ENCODE data around the gene CCDC9B.

CCDC9B gene

DNA sequence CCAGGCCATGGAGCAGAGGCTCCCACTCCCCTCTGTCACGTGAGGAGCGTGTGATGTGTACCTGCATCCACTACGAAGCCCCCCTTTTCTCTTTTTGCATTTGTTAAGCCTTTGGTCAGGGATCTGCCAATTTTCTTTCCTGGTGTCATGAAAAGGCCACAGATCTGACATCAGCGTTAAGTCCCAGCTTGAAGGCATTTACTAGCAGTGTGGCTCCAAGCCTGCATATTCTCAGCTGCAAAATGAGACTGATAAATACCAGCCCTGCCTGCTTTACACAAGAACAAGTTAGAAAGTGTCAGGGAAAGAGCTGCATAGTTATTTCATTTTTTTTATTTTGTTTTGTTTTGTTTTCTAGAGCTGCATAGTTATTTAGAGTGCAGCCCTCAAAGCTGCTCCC lies 55.6 kb downstream of the CCDC9B start:
- TF ChIP-seq, protein P1, sequence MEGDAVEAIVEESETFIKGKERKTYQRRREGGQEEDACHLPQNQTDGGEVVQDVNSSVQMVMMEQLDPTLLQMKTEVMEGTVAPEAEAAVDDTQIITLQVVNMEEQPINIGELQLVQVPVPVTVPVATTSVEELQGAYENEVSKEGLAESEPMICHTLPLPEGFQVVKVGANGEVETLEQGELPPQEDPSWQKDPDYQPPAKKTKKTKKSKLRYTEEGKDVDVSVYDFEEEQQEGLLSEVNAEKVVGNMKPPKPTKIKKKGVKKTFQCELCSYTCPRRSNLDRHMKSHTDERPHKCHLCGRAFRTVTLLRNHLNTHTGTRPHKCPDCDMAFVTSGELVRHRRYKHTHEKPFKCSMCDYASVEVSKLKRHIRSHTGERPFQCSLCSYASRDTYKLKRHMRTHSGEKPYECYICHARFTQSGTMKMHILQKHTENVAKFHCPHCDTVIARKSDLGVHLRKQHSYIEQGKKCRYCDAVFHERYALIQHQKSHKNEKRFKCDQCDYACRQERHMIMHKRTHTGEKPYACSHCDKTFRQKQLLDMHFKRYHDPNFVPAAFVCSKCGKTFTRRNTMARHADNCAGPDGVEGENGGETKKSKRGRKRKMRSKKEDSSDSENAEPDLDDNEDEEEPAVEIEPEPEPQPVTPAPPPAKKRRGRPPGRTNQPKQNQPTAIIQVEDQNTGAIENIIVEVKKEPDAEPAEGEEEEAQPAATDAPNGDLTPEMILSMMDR (IDR thresholded peaks at IDR 0.05), result no peak
- Histone ChIP-seq H3K4me1 (peaks cover 2% of the 10 kb centered on the region), H3K4me3 (ENCODE audit: low read depth, low read length) (no peak overlapping the region), H3K36me3 (ENCODE audit: control insufficient read depth, insufficient read depth, low read length) (no peaks in the 10 kb centered on the region), H2AFZ (no peak overlapping the region), H3K27ac (no peak overlapping the region), H3K27me3 (ENCODE audit: control insufficient read depth, insufficient read depth, low read length) (no peaks in the 10 kb centered on the region), H3K79me2 (no peaks in the 10 kb centered on the region), H3K9ac (no peak overlapping the region), H3K9me3 (ENCODE audit: control insufficient read depth, low read length) (no peaks in the 10 kb centered on the region), H3K4me2 (ENCODE audit: low read length) (no peak overlapping the region)

DNA sequence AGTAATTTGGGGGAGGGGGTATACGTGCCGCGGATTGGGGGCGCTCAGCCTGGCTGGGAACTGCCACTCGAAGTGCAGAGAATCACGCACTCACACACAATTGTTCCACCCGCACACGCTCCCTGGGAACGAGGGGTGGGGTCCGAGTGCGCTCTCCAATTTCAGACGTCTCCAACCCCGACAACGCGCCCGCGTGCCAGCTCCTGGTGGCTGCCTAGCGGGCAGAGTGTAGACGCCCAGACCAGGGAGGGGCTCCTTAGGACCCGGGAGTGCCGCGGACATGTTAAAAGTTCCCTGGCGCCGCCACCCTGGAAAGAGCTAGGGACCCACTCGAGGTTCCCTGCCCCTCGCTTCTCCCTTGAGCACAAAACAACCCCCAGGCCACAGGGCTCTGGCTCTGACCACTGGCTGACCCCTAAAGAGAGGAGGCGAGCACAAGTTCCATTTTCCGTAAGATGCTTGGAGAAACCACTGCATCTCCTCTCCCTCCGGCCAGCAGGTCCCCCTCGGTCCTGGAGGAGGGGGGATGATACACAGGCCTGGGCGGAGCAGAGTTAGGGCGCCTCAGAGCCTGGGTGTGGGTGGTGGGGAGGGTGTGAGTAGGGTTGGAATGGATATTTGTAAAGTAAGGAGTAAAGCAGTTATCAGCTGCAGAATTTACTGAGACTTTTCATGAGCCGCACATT lies 57.0 kb downstream of the CCDC9B start:
- Histone ChIP-seq H3K4me1 (peaks cover 2% of the 10 kb centered on the region), H3K4me2 (ENCODE audit: low read length) (no peak overlapping the region), H3K9ac (no peak overlapping the region), H3K27ac (no peak overlapping the region), H3K36me3 (ENCODE audit: control insufficient read depth, insufficient read depth, low read length) (no peaks in the 10 kb centered on the region), H3K27me3 (ENCODE audit: control insufficient read depth, insufficient read depth, low read length) (no peaks in the 10 kb centered on the region), H3K79me2 (no peaks in the 10 kb centered on the region), H3K9me3 (ENCODE audit: control insufficient read depth, low read length) (no peaks in the 10 kb centered on the region), H2AFZ (no peak overlapping the region), H3K4me3 (ENCODE audit: low read depth, low read length) (no peak overlapping the region)
- TF ChIP-seq, protein P1 (IDR thresholded peaks at IDR 0.05), result no peak

DNA sequence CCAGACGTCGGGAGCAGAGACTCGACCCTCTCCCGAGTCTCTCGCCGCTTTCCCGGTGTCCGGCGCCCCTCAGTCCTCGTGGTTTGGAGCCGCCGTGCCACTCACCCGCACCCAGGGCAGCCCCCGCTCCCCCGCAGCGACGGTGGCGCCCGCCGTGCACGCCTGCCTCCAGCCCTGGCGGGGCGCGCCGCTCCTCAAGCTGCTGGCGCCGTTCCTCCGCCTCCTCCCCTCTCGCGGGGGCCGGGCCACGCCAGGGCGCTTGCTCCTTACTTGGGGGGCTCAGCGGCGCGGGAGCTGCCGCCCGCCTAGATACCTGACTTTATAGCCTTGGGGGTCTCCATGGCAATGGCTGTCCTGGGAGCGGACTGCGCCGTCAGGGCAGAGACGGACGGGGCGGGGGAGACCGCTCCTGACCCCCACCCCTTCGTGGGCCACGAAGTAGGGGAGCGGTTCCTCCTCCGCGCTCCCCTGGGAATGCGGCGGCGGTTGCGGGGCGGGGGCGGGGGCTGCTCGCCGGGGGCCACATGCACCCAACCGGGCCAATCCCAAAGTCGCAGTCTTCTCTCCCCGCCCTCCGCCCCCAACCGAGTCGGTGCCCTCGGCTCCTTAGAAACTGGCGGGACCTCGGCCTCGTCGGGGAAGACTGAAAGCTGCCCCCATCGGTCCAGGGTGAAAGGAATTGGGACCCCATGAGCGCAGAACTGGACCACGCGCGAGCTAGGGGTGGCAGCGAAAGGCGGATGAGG lies 57.7 kb downstream of the CCDC9B start, which contains the start of gene ANKRD63:
Gene ANKRD63, minus strand, starts transcription at position 196 of the 746 bp plus-strand sequence. CDS start 478 bp downstream, outside the sequence.
- H3K36me3 ChIP-seq (ENCODE audit: control insufficient read depth, insufficient read depth, low read length), result no peaks in the 10 kb centered on the region
- H3K27me3 ChIP-seq (ENCODE audit: control insufficient read depth, insufficient read depth, low read length), result no peaks in the 10 kb centered on the region
- H2AFZ ChIP-seq, result peak within 1 kb of the TSS; percentile 69
- no peaks in the 10 kb centered on the region for H3K79me2 ChIP-seq
- peaks cover 2% of the 10 kb centered on the region for H3K4me1 ChIP-seq
- no peak within 1 kb of the TSS for H3K9ac ChIP-seq
- peak within 1 kb of the TSS; percentile 61 for H3K4me2 ChIP-seq (ENCODE audit: low read length)
- H3K27ac ChIP-seq, result no peak within 1 kb of the TSS
- no peaks in the 10 kb centered on the region for H3K9me3 ChIP-seq (ENCODE audit: control insufficient read depth, low read length)
- TF ChIP-seq, protein P1 (IDR thresholded peaks at IDR 0.05), result no peak
- H3K4me3 ChIP-seq (ENCODE audit: low read depth, low read length), result no peak within 1 kb of the TSS

DNA sequence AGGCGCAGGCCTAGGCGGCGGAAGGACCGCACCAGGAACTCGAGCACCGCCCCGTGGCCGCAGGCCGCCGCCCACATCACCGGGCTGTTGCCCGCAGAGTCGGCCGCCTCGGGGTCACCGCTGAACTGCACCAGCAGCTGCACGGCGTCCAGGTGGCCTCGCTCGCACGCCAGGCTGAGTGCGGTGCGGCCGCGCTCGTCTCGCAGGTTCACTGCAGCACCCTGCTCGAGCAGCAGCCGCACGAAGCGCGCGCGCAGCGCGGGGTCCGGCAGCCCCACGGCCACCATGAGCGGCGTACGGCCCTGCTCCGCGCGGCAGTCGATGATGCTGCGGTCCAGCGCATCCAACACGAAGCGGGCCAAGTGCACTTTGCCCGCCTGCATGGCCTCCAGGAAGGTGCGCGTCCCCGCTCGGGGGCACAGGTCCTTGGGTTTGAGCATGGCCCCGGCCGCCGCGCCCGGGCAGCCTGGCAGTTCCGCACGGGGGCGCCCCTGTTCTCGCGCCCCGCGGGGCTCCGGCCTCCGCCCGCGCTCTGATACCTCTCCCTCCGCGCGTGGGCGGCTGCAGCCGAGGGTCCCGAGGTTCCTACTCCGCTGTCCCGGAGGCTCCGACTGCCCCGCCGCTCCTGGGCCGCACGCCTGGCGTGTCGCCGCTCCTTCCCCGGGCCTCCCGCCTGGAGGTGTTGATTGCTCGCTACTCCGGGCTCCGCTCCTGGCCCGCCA lies 58.4 kb downstream of the CCDC9B start:
- Histone ChIP-seq H3K36me3 (ENCODE audit: control insufficient read depth, insufficient read depth, low read length) (no peaks in the 10 kb centered on the region), H3K4me3 (ENCODE audit: low read depth, low read length) (no peak overlapping the region), H3K9me3 (ENCODE audit: control insufficient read depth, low read length) (no peaks in the 10 kb centered on the region), H3K4me2 (ENCODE audit: low read length) (peak overlapping the region; percentile 61), H3K27me3 (ENCODE audit: control insufficient read depth, insufficient read depth, low read length) (no peaks in the 10 kb centered on the region), H3K27ac (no peak overlapping the region), H3K79me2 (no peaks in the 10 kb centered on the region), H3K4me1 (peaks cover 2% of the 10 kb centered on the region), H2AFZ (peak overlapping the region; percentile 69), H3K9ac (no peak overlapping the region)
- TF ChIP-seq, protein P1 (IDR thresholded peaks at IDR 0.05), result no peak

Measured in parathyroid adenoma (tissue), 2 donors.